SU-DHL-6 (cell line): ENCODE data around the gene SMAD3.

Source experiments
- H2AFZ ChIP-seq: fragments of 200-600 bp; sonication (generic); 2 replicates; pipeline ENCODE4 v1.6.1; 2014; ENCODE audit warnings: low read depth, mild to moderate bottlenecking, moderate library complexity, mixed read lengths, antibody characterized with exemption, low read length; ENCODE audit not compliant: severe bottlenecking
- H3F3A ChIP-seq: fragments of 200-600 bp; shearing (Covaris generic); 2 replicates; pipeline ENCODE4 v1.6.0; 2016; ENCODE audit warnings: antibody characterized with exemption, mild to moderate bottlenecking; ENCODE audit not compliant: insufficient read depth
- H3K27ac ChIP-seq: fragments of 200-600 bp; sonication (generic); 2 replicates; pipeline ENCODE4 v1.5.1; 2016; ENCODE audit warnings: low read depth, mild to moderate bottlenecking, low read length, moderate library complexity, mixed read lengths
- H3K27me3 ChIP-seq: fragments of 200-600 bp; sonication (generic), shearing (Covaris generic); 2 replicates; pipeline ENCODE4 v1.6.0; 2014; ENCODE audit warnings: mild to moderate bottlenecking, low read length
- H3K36me3 ChIP-seq: fragments of 200-600 bp; sonication (generic); 2 replicates; pipeline ENCODE4 v1.6.1; 2014; ENCODE audit warnings: mild to moderate bottlenecking, low read length, mixed read lengths
- H3K4me2 ChIP-seq: fragments of 300-600, 200-600 bp; shearing (Covaris generic), sonication (generic); 2 replicates; pipeline ENCODE4 v1.6.0; 2014; ENCODE audit warnings: low read length, low read depth, mild to moderate bottlenecking; ENCODE audit not compliant: poor library complexity, severe bottlenecking
- H3K4me3 ChIP-seq: fragments of 200-600 bp; sonication (generic); 2 replicates; pipeline ENCODE4 v1.5.1; 2014; ENCODE audit warnings: antibody characterized with exemption, low read length, mild to moderate bottlenecking, mixed read lengths; ENCODE audit not compliant: insufficient read depth, poor library complexity, severe bottlenecking
- H3K79me2 ChIP-seq: fragments of 200-600 bp; sonication (generic); 2 replicates; pipeline ENCODE4 v1.6.1; 2014; ENCODE audit warnings: mild to moderate bottlenecking, low read length, moderate library complexity; ENCODE audit not compliant: insufficient read depth
- H3K9ac ChIP-seq: fragments of 200-600 bp; sonication (generic); 2 replicates; pipeline ENCODE4 v1.7.0; 2014; ENCODE audit warnings: mild to moderate bottlenecking, low read length
- H3K9me2 ChIP-seq: fragments of 200-600 bp; sonication (generic); replicated peaks from 2 replicates; pipeline ENCODE4 v1.6.1; 2014; ENCODE audit warnings: low read length; ENCODE audit not compliant: insufficient read depth
- H3K9me3 ChIP-seq: fragments of 200-600 bp; sonication (generic); 2 replicates; pipeline ENCODE4 v1.6.1; 2014; ENCODE audit warnings: low read length, mixed read lengths; ENCODE audit not compliant: insufficient read depth
- H4K20me1 ChIP-seq: fragments of 200-600 bp; sonication (generic); 2 replicates; pipeline ENCODE4 v1.6.1; 2014; ENCODE audit warnings: low read depth, mild to moderate bottlenecking, antibody characterized with exemption, low read length, moderate library complexity, mixed read lengths
- CTCF ChIP-seq: fragments of 200-600 bp; sonication (generic); IDR thresholded peaks from one replicate; pipeline ENCODE4 v1.5.1; 2017; ENCODE audit warnings: antibody characterized with exemption, mild to moderate bottlenecking, low read length, moderate library complexity; ENCODE audit not compliant: insufficient read depth, poor library complexity, severe bottlenecking
- EZH2phosphoT487 ChIP-seq: fragments of 200-600 bp; sonication (generic), shearing (Covaris generic); conservative IDR thresholded peaks from 2 replicates; pipeline ENCODE4 v1.6.1; 2018; ENCODE audit warnings: mild to moderate bottlenecking, antibody characterized with exemption, low read length, moderate library complexity, mixed read lengths

The SMAD3 gene

GRCh38 chr15:67134871-67135492 lies 69.6 kb downstream of the SMAD3 start:
- Histone ChIP-seq H3K27me3 (no peaks in the 10 kb centered on the region), H3F3A (no peaks in the 10 kb centered on the region), H4K20me1 (no peaks in the 10 kb centered on the region), H3K9me2 (no peaks in the 10 kb centered on the region), H2AFZ (no peak overlapping the region), H3K36me3 (no peaks in the 10 kb centered on the region), H3K9me3 (no peaks in the 10 kb centered on the region), H3K27ac (no peak overlapping the region), H3K9ac (peak overlapping the region; percentile 17; the same call in 1 of the 2 replicates), H3K79me2 (peaks cover 40% of the 10 kb centered on the region), H3K4me2 (peak overlapping the region; percentile 47), H3K4me3 (no peak overlapping the region)
- TF ChIP-seq EZH2phosphoT487 (no peak), CTCF (no peak)

- no peak for TF ChIP-seq CTCF
- TF ChIP-seq EZH2phosphoT487, result no peak
- Histone ChIP-seq H3K4me2 (no peak overlapping the region), H3K4me3 (no peak overlapping the region), H4K20me1 (no peaks in the 10 kb centered on the region), H3K27me3 (no peaks in the 10 kb centered on the region), H2AFZ (no peak overlapping the region), H3K79me2 (peaks cover 40% of the 10 kb centered on the region), H3F3A (no peaks in the 10 kb centered on the region), H3K9me2 (no peaks in the 10 kb centered on the region), H3K9me3 (no peaks in the 10 kb centered on the region), H3K9ac (no peak overlapping the region), H3K27ac (no peak overlapping the region), H3K36me3 (no peaks in the 10 kb centered on the region)
These were observed 70.1 kb downstream of the SMAD3 start for GRCh38 chr15:67135494-67135893.

- no peaks in the 10 kb centered on the region for H3F3A ChIP-seq
- no peak overlapping the region for H3K27ac ChIP-seq
- H3K9ac ChIP-seq, result no peak overlapping the region
- no peaks in the 10 kb centered on the region for H4K20me1 ChIP-seq
- H3K4me3 ChIP-seq, result no peak overlapping the region
- no peaks in the 10 kb centered on the region for H3K27me3 ChIP-seq
- no peaks in the 10 kb centered on the region for H3K9me2 ChIP-seq
- H3K9me3 ChIP-seq, result no peaks in the 10 kb centered on the region
- no peak overlapping the region for H2AFZ ChIP-seq
- TF ChIP-seq EZH2phosphoT487 (no peak), CTCF (no peak)
- H3K4me2 ChIP-seq, result no peak overlapping the region
- peaks cover 40% of the 10 kb centered on the region for H3K79me2 ChIP-seq
- no peaks in the 10 kb centered on the region for H3K36me3 ChIP-seq
These were observed 71.4 kb downstream of the SMAD3 start for GRCh38 chr15:67136802-67137201.
